SK-N-SH treated with all-trans-retinoic acid at 6 μM for 48 hours (cell line): ENCODE measurements around the gene RNF44.

ENCODE experiments used
- ATAC-seq: fragments of 200-7000 bp; cut with Tn5 transposase; 3 replicates; pipeline ENCODE4 v1.9.1; 2020; ENCODE audit warnings: mild to moderate bottlenecking, moderate library complexity
- ARNTL ChIP-seq: fragments of 450-650 bp; formaldehyde crosslinking; IDR thresholded peaks from 2 replicates; pipeline ENCODE4 v1.5.0; 2020; ENCODE audit warnings: low read depth, mild to moderate bottlenecking, moderate library complexity, borderline replicate concordance
- BACH2 ChIP-seq: fragments of 250-450 bp; sonication (Bioruptor Pico); IDR thresholded peaks from 2 replicates; pipeline ENCODE4 v1.9.0; 2021; ENCODE audit warnings: mild to moderate bottlenecking, borderline replicate concordance
- CREB5 ChIP-seq: fragments of 250-450 bp; sonication (Bioruptor Pico); IDR thresholded peaks from 2 replicates; pipeline ENCODE4 v1.5.1; 2020; ENCODE audit warnings: low read depth, mild to moderate bottlenecking, moderate library complexity
- CSDC2 ChIP-seq: fragments of 250-450 bp; sonication (Bioruptor Pico); IDR thresholded peaks from 2 replicates; pipeline ENCODE4 v1.5.0; 2020; ENCODE audit warnings: mild to moderate bottlenecking, moderate library complexity
- ESRRG ChIP-seq: fragments of 250-450 bp; sonication (Bioruptor Pico); IDR thresholded peaks from 2 replicates; pipeline ENCODE4 v1.6.1; 2021; ENCODE audit warnings: mild to moderate bottlenecking
- GLIS3 ChIP-seq: fragments of 250-450 bp; sonication (Bioruptor Pico); IDR thresholded peaks from 2 replicates; pipeline ENCODE4 v1.5.0; 2020; ENCODE audit warnings: mild to moderate bottlenecking, moderate library complexity
- ISL1 ChIP-seq: fragments of 250-450 bp; sonication (Bioruptor Pico); IDR thresholded peaks from 2 replicates; pipeline ENCODE4 v2.1.2; 2022; ENCODE audit warnings: mild to moderate bottlenecking, moderate library complexity
- OSR1 ChIP-seq: fragments of 250-450 bp; sonication (Bioruptor Pico); IDR thresholded peaks from 2 replicates; pipeline ENCODE4 v1.8.0; 2022; ENCODE audit warnings: moderate library complexity, mild to moderate bottlenecking, inconsistent platforms
- RARB ChIP-seq: fragments of 250-450 bp; sonication (Bioruptor Pico); IDR thresholded peaks from 2 replicates; pipeline ENCODE4 v1.8.0; 2021; ENCODE audit warnings: mild to moderate bottlenecking, moderate library complexity
- SNAI2 ChIP-seq: fragments of 250-450 bp; sonication (Bioruptor Pico); IDR thresholded peaks from 2 replicates; pipeline ENCODE4 v1.5.0; 2020; ENCODE audit warnings: mild to moderate bottlenecking, moderate library complexity
- TCF4 ChIP-seq: fragments of 250-450 bp; sonication (Bioruptor Pico); IDR thresholded peaks from 2 replicates; pipeline ENCODE4 v1.8.0; 2021; ENCODE audit warnings: mild to moderate bottlenecking, moderate library complexity, borderline replicate concordance
- TOX ChIP-seq: fragments of 250-450 bp; sonication (Bioruptor Pico); IDR thresholded peaks from 2 replicates; pipeline ENCODE4 v1.8.0; 2021; ENCODE audit warnings: mild to moderate bottlenecking, moderate library complexity, borderline replicate concordance
- ZC3H10 ChIP-seq: fragments of 250-450 bp; sonication (Bioruptor Pico); IDR thresholded peaks from 2 replicates; pipeline ENCODE4 v1.5.1; 2021; ENCODE audit warnings: mild to moderate bottlenecking, moderate library complexity
- ZFP30 ChIP-seq: fragments of 450-650 bp; formaldehyde crosslinking; IDR thresholded peaks from 2 replicates; pipeline ENCODE4 v1.5.0; 2022; ENCODE audit warnings: mild to moderate bottlenecking, moderate library complexity
- ZNF565 ChIP-seq: fragments of 450-650 bp; formaldehyde crosslinking; conservative IDR thresholded peaks from 2 replicates; pipeline ENCODE4 v1.5.0; 2020; ENCODE audit warnings: low read depth, mild to moderate bottlenecking, moderate library complexity
- ZNF70 ChIP-seq: fragments of 450-650 bp; formaldehyde crosslinking; IDR thresholded peaks from 2 replicates; pipeline ENCODE4 v1.5.0; 2020; ENCODE audit warnings: mild to moderate bottlenecking, moderate library complexity
- ZNF8 ChIP-seq: fragments of 450-650 bp; formaldehyde crosslinking; IDR thresholded peaks from 2 replicates; pipeline ENCODE4 v1.5.0; 2020; ENCODE audit warnings: mild to moderate bottlenecking, moderate library complexity
- TF ChIP-seq, protein P1 (sequence below): fragments of 250-450 bp; sonication (Bioruptor Pico); IDR thresholded peaks from 2 replicates; pipeline ENCODE4 v1.8.0; 2021; ENCODE audit warnings: low read depth, mild to moderate bottlenecking, moderate library complexity, borderline replicate concordance
- TF ChIP-seq, protein P2 (sequence below): fragments of 250-450 bp; sonication (Bioruptor Pico); IDR thresholded peaks from 2 replicates; pipeline ENCODE4 v1.8.0; 2020; ENCODE audit warnings: mild to moderate bottlenecking, moderate library complexity, borderline replicate concordance
- TF ChIP-seq, protein P3 (sequence below): fragments of 250-450 bp; sonication (Bioruptor Pico); IDR thresholded peaks from 2 replicates; pipeline ENCODE4 v1.5.1; 2021; ENCODE audit warnings: mild to moderate bottlenecking, moderate library complexity

RNF44 gene

DNA sequence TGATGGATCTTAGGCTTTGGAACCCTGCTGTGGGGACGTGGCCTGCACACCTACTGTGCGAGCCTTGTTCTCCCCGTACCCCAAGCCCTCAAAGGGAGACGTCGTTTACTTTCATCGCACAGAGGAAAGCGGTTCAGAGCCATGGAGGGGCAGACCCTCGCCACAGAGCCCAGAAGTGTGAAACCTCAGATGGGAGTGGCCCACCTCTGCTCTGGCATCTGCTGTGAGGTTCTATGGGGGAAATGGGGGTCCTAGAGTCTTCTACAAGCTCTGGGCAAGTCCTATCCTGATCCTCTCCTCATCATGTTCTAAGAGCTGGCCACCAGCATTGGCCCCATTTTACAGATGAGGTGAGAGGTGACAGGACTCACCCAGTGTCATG, 3.7 kb upstream of the RNF44 start (continued):
- TF ChIP-seq, protein P1, sequence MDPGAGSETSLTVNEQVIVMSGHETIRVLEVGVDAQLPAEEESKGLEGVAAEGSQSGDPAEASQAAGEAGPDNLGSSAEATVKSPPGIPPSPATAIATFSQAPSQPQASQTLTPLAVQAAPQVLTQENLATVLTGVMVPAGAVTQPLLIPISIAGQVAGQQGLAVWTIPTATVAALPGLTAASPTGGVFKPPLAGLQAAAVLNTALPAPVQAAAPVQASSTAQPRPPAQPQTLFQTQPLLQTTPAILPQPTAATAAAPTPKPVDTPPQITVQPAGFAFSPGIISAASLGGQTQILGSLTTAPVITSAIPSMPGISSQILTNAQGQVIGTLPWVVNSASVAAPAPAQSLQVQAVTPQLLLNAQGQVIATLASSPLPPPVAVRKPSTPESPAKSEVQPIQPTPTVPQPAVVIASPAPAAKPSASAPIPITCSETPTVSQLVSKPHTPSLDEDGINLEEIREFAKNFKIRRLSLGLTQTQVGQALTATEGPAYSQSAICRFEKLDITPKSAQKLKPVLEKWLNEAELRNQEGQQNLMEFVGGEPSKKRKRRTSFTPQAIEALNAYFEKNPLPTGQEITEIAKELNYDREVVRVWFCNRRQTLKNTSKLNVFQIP (CRISPR knock-in tag): no peak
- TF ChIP-seq SNAI2 (CRISPR knock-in tag) (no peak), TCF4 (CRISPR knock-in tag) (no peak), CSDC2 (CRISPR knock-in tag) (no peak)

- no peak for ATAC-seq
- no peak for TF ChIP-seq ISL1
- no peak for TF ChIP-seq ZFP30
- no peak for TF ChIP-seq OSR1 (CRISPR knock-in tag)
- no peak for TF ChIP-seq ZNF565
- TF ChIP-seq CSDC2 (CRISPR knock-in tag): no peak
- TF ChIP-seq TOX (CRISPR knock-in tag): no peak
- no peak for TF ChIP-seq TCF4 (CRISPR knock-in tag)
- no peak for TF ChIP-seq ESRRG
- TF ChIP-seq ZC3H10 (CRISPR knock-in tag): no peak
- no peak for TF ChIP-seq SNAI2 (CRISPR knock-in tag)
- no peak for TF ChIP-seq CREB5 (CRISPR knock-in tag)
- TF ChIP-seq, protein P2, sequence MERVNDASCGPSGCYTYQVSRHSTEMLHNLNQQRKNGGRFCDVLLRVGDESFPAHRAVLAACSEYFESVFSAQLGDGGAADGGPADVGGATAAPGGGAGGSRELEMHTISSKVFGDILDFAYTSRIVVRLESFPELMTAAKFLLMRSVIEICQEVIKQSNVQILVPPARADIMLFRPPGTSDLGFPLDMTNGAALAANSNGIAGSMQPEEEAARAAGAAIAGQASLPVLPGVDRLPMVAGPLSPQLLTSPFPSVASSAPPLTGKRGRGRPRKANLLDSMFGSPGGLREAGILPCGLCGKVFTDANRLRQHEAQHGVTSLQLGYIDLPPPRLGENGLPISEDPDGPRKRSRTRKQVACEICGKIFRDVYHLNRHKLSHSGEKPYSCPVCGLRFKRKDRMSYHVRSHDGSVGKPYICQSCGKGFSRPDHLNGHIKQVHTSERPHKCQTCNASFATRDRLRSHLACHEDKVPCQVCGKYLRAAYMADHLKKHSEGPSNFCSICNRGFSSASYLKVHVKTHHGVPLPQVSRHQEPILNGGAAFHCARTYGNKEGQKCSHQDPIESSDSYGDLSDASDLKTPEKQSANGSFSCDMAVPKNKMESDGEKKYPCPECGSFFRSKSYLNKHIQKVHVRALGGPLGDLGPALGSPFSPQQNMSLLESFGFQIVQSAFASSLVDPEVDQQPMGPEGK (CRISPR knock-in tag): no peak
- TF ChIP-seq BACH2 (CRISPR knock-in tag): no peak
- TF ChIP-seq ZNF8 (CRISPR knock-in tag): no peak
- no peak for TF ChIP-seq RARB
- no peak for TF ChIP-seq ZNF70 (CRISPR knock-in tag)
- no peak for TF ChIP-seq GLIS3 (CRISPR knock-in tag)
- TF ChIP-seq, protein P3, sequence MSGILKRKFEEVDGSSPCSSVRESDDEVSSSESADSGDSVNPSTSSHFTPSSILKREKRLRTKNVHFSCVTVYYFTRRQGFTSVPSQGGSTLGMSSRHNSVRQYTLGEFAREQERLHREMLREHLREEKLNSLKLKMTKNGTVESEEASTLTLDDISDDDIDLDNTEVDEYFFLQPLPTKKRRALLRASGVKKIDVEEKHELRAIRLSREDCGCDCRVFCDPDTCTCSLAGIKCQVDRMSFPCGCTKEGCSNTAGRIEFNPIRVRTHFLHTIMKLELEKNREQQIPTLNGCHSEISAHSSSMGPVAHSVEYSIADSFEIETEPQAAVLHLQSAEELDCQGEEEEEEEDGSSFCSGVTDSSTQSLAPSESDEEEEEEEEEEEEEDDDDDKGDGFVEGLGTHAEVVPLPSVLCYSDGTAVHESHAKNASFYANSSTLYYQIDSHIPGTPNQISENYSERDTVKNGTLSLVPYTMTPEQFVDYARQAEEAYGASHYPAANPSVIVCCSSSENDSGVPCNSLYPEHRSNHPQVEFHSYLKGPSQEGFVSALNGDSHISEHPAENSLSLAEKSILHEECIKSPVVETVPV: no peak
- TF ChIP-seq ARNTL: no peak
- TF ChIP-seq, protein P1 (CRISPR knock-in tag): no peak
- TF ChIP-seq, all 23 proteins: peak for 0
These were observed 3.3 kb upstream of the RNF44 start for GRCh38 chr5:176540476-176540899.

DNA sequence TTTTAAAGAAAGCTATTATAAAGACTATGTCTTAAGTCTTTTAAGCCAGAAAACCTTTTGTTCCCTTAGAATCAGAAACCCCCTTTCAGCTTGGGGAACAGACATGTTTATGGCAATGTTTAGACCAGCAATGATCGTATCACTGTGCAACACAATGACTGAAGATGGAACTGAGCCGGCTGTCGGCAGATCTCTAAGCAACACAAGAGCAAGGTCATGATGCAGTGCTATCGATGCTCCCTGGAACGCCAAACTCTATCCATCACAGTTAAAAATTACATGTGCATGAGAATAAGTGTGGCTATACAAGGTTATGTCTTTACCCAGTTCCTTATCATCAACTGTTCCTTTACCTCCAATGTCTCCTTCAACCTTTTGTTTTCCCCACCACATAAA, 1.8 kb upstream of the RNF44 start:
- TF ChIP-seq CREB5 (CRISPR knock-in tag) (no peak), RARB (no peak)
- no peak for ATAC-seq
